Daoy (cell line): ENCODE data around the gene HOXC12. TPM values are rescaled to one million over a fixed set of nuclear protein-coding genes. Genes with fewer than 3 reads are reported as not detected.
A peak's percentile ranks its signal among the peaks of the same experiment; 100 is the strongest.

Experiments used
- DNase-seq: peaks from one replicate; pipeline ENCODE4 v3.0.0-alpha.2; 2015; ENCODE audit warnings: low read depth
- total RNA-seq: library from RNA; depleted of rRNA; stranded (reverse); fragments of >200 nt; shearing (Covaris generic); gene quantifications from 2 replicates; pipeline ENCODE4 v1.2.3, GENCODE V29; 2014

Gene HOXC12
- total RNA-seq, 1 experiment from 2014 or later = 6.0 TPM

DNA sequence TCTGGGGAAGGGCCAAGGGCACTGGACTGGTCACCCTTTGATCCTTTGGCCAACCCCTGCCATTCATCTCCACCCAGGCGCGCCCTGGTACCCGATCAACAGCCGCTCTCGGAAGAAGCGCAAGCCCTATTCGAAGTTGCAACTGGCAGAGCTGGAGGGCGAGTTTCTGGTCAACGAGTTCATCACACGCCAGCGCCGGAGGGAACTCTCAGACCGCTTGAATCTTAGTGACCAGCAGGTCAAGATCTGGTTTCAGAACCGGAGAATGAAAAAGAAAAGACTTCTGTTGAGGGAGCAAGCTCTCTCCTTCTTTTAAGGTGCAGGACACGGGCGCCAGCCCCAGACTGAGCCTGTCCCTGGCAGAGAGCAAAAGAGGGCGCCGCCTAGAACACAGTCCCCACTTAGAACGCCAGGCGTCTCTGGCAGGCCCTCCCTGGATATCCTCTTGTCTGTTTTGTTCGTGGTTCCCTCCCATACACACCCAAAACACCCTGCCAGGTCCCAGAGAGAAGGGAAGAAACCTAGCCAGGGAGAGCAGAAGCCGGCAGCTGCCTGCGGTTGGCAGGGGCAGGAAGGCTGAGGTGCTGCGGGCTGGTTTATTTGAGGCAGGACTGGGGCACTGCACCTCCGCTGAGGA is 1.7 kb downstream of the HOXC12 start:
- no peak for DNase-seq

DNA sequence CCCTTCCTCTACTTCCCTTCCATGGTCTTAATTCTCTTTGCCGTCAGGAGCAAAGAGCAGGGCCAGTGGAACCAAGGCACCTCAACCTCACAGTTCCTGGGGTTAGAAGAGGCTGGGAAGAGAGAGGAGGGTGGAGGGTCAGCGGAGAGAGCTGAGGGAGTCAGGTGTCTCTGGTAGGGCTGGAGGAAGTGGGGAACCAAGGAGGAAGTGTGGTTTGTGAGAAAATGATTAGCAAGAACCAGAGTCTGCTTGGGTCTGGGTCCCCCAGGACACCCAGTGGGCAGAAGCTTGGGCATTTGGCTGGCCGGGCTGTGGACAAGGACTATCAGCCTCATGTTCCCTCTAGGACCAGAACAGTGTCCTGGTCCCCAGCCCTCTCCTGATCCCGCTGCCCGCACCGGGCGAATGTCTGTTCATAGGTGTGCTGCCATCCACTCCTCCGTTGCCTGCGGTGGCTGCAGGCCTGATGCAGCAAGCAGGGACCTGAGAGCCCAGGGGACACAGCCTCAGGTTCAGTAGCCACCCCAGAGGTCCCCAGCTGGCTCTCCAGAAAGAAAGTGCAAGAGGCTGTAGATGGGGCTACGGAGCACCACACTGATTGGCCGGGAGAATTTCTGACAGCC is 2.3 kb downstream of the HOXC12 start:
- no peak for DNase-seq

GRCh38 chr12:53958128-53958527 is 3.4 kb downstream of the HOXC12 start:
- DNase-seq = no peak

DNA sequence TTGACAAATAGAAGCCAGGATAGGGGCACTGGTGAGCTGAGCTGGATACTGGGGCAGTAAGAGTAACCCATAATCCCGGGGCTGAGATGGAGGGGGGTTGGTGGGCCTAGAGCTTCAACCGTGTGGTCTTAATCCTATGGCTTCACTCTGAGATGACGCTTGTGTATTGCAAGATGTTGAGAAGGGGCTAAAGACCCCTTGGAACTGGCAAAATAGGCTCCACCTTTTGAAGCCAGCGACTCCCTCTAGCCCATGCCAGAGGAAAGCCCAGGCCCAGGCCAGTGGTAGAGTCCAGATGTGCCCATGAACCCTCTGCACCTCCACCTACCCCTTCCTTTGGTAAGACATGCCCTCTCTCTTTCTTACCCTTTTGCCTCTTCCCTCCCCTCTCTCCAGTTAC is 4.6 kb downstream of the HOXC12 start:
- DNase-seq = no peak

DNA sequence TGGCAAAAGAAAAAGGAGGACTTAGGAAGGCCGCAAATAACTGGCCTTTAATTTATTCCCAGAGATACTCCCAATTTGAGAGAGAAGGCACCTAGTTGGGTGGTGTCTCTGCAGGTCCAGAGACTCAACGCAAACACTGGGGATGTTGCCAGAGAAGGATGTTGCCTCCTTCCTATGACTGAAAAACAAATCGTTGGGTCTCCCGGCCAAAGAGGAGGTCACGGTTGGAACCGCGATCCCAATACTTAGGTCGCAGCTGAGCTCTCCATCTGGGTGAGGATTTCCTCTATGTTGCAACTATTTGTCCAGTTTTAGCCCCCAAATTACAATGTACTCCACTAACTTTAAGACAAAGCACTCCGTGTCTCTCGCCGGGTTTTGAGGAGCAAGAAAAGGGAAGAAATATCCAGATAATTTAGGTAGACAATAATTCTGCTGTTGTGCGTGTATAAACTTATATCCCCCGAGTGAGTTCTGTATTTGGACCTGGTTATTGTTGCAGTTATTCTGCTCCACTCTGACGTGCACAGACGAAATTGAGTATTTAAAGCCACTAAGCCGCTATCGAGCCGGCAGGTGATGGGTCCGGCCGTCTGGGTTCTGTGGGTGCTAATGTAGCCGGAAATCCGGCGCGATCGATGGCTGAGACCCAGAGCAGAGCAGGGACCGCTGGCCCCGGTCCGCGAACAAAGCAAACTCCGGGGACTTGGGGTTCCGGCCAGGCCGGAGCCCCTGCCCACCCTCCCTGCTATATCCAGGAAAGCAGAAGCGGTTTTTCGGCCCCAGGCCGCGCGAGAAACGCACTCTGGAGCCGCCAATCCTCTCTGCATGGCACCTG is 5.7 kb downstream of the HOXC12 start:
- no peak for DNase-seq

- no peak for DNase-seq
Observed at GRCh38 chr12:53961025-53961761, 6.5 kb downstream of the HOXC12 start.

GRCh38 chr12:53963005-53963404 is 8.3 kb downstream of the HOXC12 start:
- no peak for DNase-seq

DNA sequence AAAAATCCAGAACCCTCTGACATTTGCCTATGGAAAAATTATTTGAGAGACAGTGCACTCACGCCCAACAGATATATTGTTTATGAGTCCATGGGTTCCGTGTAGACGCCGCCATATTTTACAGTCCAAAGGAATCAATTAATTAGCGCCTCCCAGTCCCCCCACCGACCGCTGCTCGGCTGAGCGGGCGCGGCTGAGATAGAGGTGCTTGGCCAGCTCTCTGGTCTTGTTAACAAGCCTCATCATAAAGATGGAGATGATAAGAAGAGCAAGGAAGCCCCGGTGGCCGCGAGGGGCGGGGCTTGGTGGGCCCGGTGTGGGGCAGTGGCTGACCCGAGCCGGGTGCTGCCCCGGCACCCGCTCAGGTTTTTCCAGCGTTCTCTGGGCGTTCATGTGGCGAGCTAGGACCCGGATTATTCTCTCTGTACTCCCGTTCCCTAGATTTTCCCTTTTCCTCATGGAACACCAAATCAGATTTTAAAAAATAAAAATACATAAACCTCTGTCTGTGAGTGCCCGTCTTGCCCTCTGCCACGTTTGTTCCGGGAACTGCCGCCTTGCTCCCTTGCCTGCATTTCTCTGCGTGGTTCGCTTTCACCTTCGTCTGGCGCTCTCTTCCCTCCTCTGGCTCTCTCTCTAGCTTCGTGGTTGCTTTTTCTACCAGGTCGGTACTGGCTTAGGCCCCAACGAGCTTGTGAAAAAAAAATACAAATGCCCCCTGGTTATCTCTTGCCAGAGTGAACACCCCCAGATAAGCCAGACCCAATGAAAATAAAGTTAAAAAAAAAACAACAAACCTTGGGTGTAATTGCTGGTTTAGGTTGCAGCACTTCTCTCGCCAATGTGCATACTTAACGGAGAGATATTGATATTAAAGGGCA is 9.0 kb downstream of the HOXC12 start:
- DNase-seq = no peak

- no peak for DNase-seq
Observed at GRCh38 chr12:53964315-53964713, 9.6 kb downstream of the HOXC12 start.

- peak; percentile 66 for DNase-seq
Observed at GRCh38 chr12:53965281-53966084, 10.8 kb downstream of the HOXC12 start.

DNA sequence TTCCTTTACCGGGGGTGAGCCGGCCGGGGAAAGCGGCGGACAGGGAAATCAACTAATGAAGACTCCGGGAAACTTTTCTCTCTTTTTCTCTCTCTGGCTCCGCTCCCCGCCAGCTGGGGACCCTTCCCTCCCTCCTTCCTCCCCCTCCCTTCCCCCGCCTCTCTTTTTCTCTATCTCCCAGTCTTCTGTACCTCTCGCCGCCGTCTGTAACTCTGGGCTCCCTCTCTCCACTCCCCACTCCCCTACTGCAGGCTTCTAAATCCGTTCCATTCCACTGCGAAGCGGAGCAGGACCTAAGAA is 11.3 kb downstream of the HOXC12 start:
- DNase-seq = no peak

- no peak for DNase-seq
Observed at GRCh38 chr12:53966385-53967133, 11.9 kb downstream of the HOXC12 start.

DNA sequence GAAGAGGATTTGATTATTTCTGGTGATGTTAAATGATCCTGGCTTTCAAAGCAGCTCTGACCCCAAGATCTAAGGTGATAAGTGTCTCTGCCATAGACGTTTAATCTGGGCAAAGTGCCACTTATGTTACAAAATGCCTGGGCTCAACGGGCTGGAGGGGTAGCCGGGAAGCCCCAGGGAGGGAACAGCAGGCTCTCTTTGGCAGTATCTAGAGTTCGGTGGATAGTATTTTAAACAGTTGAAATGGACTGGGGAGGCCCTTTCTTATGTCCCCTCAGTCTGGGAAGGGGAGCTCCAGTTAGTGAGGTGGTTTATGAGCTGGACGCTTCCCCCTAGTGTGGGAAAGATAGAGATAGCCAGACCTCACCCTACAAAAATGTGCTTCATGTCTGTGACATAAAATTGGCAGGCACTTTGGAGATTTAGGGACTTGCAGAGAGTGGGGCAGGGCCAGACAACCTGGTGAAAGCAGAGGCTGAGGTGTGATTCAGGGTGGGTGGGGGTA is 12.8 kb downstream of the HOXC12 start:
- no peak for DNase-seq

- DNase-seq = no peak
Observed at GRCh38 chr12:53968214-53969127, 13.8 kb downstream of the HOXC12 start.

DNA sequence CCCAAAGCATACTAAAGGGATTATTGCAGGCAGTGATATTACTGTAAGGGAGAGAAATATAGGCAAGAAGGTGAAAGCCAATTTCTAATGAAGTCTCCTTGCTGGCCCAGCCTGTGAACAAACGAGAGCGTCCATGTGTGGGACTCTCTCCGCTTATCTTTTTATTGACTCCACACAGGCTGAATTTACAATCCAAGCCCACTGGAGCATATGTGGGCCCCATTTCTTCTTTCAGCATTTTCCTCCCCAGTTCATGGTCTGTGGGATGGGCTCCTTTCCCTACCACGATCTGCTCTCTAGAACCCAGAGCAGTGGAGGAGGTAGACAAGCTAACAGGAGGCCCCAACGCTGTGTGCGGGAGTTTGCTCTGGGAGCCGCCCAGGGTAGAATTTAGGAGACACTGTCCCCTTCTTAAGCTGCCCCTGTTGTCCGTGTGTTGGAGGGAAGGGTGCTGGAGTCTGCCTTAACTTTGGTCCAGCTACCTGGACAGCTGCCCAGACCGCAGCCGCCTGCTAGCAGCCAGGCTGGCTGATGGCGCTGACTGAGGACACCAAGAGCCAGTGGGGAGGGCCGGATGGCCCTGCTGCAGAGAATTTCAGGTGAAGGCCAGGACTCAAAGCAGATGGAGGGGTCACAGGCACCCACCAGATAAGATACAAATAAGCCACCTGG is 15.0 kb downstream of the HOXC12 start:
- no peak for DNase-seq

DNA sequence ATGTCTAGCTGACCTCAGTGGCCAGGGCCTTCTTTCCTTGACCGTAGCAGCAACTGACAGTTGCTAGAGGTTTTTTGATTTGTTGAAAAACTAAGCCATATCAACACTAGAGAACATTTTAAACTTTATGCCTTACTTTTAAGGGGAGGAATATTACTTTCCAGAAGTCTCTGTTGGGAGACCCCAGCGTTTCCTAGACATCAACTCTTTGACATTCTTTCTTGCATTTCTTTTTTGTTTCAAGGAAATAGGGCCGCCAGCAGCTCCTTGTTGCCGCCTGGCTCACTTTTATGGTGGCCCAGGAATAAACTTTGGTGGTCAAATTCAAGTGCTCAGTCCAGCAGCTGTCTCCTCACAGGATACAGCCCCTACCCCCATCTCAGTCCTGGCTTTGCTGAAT is 15.7 kb downstream of the HOXC12 start:
- DNase-seq = no peak

GRCh38 chr12:53971129-53971528 is 16.4 kb downstream of the HOXC12 start:
- DNase-seq = no peak

- DNase-seq = no peak
Observed at GRCh38 chr12:53971686-53972085, 17.0 kb downstream of the HOXC12 start.
